Right lobe of liver (tissue), 4 donors: ENCODE measurements around the gene ACBD6.

Source experiments
- CTCF ChIP-seq, 4 donors: fragments of 200-600 bp in 3 of 4; fragments of 450-650 bp in 1 of 4; IDR thresholded peaks; one replicate each; pipeline versions ENCODE4 v1.5.1 to v1.8.0; 2016 to 2022; ENCODE audit warnings: antibody characterized with exemption in 4 of 4, mild to moderate bottlenecking in 2 of 4
- POLR2A ChIP-seq: fragments of 450-650 bp; IDR thresholded peaks from one replicate; pipeline ENCODE4 v1.6.1; 2017; ENCODE audit warnings: antibody characterized with exemption, mild to moderate bottlenecking
- donor health status: DM: no; HTN: no; CAD: no.
- donor health status: DM: no; HTN: no; CAD: no.
- donor health status: DM: no; HTN: yes; CAD: no.

GRCh38 chr1:180380259-180381183 is 121.9 kb downstream of the ACBD6 start:
- TF ChIP-seq CTCF (IDR thresholded peaks at IDR 0.05) (no peak), POLR2A (no peak)
